NCI-H128 (cell line): ENCODE results near the gene SLX9.
"Not testable (repeated sequence)": the region's sequence is repeated elsewhere in the genome, so short reads cannot be mapped to it uniquely, and the experiment has no call there.

ENCODE experiments used
- DNase-seq: peaks from one replicate; lab custom pipeline; 2025; ENCODE audit not compliant: unreplicated experiment; lab: John Stamatoyannopoulos, UW

SLX9 gene

GRCh38 chr21:44972821-44973220 lies 33.0 kb downstream of the SLX9 start:
- no peak for DNase-seq

DNA sequence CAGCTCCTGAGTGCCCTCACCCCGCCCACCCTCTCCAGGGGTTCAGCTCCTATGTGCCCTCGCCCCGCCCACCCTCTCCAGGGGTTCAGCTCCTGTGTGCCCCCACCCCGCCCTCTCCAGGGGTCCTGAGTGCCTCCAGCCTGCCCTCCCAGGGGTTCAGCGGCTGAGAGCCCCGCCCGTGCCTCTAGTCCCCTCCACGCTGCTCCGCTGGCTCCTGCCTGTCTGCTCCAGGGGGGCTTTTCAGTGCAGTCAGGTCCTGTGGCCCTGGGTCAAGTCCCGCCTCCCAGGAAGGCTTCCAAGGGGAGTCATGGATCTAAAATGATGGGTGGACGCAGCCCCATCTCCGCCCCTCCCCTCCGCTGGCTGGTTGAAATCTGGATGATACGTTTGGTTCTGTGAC lies 33.8 kb downstream of the SLX9 start:
- no peak for DNase-seq

- no peak for DNase-seq
Observed at GRCh38 chr21:44974676-44975075, 34.8 kb downstream of the SLX9 start.

GRCh38 chr21:44975720-44976555 lies 36.1 kb downstream of the SLX9 start:
- no peak for DNase-seq

- not testable (repeated sequence) for DNase-seq
Observed at GRCh38 chr21:44976556-44977393, 36.9 kb downstream of the SLX9 start.

DNA sequence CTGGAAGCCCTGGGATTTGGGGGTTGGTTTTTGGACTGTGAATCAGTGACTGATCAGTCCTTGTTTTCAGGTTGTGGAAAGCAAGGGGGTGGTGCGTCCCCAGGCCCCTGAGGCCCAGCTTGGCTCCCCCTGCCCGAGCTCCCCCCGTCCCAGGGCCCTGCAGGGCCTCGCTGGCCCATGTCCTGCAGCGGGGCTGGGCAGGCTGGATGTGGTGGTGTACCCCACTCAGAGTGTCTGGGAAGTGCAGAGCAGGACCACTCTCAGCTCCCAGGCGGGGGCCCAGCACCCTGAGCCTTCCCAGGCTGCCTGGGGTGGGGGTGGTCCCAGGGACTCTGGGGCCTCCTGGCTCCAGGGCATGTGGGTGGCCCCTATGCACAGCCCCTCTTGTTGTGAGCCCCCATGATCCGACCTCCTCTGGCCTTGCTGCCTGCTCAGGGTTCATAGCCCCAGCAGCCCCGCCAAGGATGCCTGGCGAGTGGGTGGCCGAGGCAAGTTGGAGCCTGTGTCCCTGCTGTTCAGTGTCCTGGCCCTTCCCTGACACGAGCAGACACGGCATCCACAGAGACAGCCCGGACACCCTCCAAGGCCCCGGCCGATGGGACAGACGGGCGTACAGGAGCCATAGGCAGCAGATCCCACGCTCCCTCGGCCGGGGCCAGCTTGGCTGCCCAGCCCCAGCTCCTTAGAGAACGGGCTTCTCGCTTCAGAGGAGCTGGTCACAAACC lies 37.9 kb downstream of the SLX9 start:
- no peak for DNase-seq

GRCh38 chr21:44979687-44980561 lies 40.1 kb downstream of the SLX9 start:
- no peak for DNase-seq

- no peak for DNase-seq
Observed at GRCh38 chr21:44980562-44981489, 41.0 kb downstream of the SLX9 start.

DNA sequence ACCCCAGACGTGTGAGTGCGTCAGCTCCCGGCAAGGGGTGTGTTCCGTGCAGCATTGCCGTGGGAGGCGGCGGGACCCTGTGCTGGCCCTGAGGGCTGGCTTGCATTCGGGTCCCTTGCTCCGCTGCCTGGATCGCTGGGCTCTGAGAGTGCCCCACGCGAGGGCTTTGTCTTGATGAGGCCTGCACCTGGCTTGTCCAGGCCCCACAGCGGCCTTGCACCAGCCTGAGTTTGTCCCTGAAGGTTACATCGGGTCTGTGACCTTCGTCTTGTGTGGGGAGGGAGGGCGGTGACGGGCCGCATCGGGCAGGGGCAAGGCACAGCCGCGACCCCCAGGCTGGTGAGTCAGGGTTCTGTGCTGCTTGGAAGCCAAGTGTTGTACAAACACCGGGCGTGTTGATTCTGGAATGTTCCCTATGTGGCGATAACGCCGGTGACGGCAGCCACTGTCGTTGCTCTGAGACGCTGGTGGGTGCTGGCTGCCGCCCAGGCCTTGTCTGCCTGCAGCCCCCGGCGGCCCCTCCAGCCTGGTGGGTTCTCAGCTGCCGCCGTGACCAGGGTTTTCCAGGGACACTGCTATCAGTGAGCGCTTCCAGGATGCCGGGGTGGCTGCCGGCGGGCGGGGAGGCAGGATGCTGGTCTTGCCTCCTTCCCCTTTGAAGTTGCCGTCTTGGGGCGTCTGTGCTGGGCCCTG lies 42.9 kb downstream of the SLX9 start:
- DNase-seq, result no peak

DNA sequence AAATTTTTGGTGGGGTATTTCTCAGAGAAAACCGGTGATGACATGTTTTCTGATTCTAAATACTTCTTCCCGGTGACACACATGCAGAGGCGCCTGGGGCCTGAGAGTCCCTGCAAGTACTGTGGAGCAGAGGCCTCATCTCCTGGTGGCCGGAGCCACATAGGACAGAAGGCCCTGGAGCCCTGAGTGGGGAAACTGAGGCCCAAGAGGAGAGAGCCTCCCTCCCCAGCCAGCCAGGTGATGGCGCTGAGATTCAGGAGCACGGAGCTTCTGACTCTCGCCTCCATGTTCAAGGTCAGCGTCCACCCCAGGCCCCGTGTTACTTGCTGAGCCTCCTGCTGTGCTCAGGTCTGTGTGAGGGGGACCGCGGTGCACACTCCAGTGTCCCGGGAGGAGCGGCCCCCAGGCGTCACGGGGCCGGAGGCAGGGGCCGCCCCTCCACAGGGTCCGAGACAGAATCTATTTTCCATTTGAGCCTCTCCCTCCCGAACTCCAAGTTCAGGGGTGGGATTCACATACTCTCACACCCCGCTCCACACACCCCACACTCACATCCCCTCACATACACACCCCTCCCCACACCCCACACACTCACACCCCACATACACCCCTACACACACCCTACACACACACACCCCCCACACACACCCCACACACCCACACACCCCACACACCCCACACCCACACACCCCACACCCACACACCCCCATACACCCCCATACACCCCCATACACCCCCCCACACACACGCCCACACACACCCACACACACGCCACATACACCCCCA lies 43.8 kb downstream of the SLX9 start:
- DNase-seq, result no peak

- DNase-seq, result no peak
Observed at GRCh38 chr21:44984428-44984791, 44.6 kb downstream of the SLX9 start.

DNA sequence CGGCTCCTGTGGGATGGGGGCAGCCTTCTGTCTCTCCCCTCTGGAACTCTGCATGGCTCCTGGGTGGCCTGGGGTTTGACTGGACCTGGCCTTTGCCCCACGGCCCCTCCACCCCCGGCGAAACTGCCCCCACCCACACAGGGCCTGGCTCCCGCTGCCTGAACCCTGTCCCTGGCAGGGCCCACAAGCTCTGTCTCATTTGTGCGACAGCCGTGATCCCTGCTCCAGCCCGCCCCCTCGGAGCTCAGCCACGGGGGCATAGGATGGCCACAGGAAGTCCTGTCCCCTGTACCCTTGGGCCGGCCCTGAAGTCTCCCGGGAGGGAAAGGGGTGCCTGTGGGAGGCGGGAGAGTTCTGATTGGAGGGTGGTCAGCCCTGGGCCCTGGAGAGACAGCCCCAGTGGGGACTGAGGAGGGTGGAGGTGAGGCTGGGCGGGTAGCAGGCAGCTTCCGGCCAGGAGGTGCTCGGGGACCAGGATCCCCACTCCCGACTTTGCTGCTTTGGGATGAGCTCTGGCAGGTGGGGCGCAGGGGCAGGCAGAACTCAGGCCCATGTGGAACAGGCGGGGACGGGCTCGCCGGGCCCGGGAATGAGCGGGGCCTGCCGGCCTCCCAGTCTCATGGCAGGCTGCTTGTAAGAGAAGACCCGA lies 45.1 kb downstream of the SLX9 start:
- no peak for DNase-seq

- DNase-seq, result no peak
Observed at GRCh38 chr21:44985441-44986401, 45.9 kb downstream of the SLX9 start.

DNA sequence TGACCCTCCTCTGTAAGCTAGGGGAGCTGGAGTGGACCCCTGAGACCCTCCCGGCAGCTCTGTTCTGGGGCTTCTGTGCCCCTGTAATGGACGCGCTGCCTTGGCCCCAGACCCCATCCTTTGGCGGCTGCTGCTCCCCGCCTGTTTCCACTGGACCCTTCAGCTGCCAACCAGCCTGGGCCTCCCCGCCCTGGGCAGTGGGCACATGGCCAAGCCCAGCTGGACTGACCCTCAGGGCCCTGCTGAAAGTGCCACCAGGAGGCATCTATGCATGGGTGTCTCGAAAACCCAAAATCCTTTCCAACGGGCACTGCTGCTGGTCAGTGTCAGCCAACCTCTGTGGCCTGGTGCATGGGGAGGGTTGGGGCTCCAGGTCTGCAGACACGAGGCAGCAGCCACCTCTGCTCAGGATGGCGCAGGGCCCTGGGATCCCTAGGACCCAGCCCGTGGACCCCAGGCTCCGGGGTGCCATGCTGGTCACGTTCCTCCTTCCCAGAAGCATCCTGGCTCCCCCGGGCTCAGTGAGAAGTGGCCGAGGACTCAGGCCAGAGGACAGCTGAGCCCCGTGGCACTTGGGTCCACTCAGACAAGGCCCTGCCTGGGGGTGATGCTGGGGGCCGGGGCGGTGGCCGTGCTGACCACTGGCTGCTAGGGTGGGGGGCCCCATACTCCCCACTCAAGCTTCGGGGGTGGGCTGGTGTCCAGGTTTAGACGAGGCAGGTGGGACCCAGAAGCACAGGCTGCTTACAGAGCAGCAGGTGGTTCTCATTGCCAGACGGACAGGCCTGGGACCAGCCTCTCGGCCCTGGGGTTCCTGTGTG lies 46.9 kb downstream of the SLX9 start:
- no peak for DNase-seq

- DNase-seq, result no peak
Observed at GRCh38 chr21:44987301-44987885, 47.6 kb downstream of the SLX9 start.
